NCI-H748 (cell line): ENCODE measurements around the gene ZNF524.

Source experiments
- DNase-seq: peaks from one replicate; lab custom pipeline; 2025; ENCODE audit not compliant: unreplicated experiment; lab: John Stamatoyannopoulos, UW

Gene ZNF524

DNA sequence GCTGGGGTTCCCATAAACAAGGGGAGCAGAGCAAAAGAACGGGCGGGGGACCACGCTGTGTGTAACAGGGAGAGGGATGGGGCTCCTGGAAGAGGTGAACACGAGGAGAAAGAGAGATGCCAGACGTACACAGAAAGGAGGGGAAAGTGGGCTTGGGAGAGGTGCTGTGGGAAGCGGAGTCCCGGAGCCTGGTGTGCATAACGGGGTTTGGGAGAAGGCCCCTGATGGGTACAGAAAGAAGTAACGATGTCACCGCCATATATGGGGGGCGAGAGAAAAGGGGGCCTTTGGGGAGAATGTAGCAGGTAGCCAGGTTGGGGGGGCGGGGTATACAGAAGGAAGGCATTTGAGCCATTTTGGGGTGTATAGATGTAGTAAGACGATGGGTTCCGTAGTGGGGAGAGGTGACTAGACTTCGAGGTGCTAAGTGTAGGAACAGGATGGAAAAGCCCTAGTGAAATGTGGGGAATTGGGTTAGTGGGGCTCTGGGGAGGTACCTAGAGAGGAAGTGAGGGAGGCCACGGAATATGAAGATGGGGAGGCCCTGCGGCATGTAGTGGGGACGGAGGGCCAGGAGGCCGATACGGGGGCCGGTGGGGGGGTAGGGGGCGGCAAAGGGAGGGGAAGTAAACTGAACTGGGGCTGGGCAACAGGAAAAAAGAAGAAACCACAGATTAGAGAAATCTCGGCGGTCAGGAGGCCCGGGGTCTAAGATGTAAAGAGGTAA is 41.5 kb downstream of the ZNF524 start:
- DNase-seq = peak; percentile 58

DNA sequence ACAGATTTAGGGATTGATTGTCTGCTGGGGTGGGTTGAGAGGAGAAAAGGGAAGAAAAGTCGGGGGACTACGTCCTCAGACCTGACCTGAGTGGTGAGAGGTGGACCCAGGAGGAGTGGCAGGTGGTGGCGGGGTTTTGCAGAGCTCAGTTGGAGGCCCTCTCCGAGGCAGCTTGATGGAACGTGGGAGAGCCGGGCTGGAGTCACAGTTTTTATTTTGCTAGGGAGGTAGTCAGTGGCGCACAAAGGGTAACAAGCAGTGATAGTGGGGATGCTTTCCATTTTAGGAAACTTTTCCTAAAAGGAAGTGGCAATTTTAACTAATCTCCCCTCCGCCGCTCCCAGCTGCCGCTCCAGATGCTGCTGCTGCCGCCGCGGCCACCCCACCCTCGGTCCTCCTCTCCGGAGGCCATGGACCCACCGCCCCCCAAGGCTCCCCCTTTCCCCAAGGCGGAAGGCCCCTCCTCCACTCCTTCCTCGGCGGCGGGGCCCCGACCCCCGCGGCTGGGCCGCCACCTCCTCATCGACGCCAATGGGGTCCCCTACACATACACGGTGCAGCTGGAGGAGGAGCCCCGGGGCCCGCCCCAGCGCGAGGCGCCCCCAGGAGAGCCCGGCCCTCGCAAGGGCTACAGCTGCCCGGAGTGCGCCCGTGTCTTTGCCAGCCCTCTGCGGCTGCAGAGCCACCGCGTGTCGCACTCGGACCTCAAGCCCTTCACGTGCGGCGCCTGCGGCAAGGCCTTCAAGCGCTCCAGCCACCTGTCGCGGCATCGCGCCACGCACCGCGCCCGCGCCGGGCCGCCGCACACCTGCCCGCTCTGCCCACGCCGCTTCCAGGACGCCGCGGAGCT is 42.3 kb downstream of the ZNF524 start:
- DNase-seq = peak; percentile 39

- peak; percentile 87 for DNase-seq
Observed at GRCh38 chr19:55643003-55643886, 43.2 kb downstream of the ZNF524 start, which contains the start of gene ZNF581. TSS of gene ZNF581 (plus strand) at chr19:55643649. CDS start at chr19:55644572, 923 bp downstream.

DNA sequence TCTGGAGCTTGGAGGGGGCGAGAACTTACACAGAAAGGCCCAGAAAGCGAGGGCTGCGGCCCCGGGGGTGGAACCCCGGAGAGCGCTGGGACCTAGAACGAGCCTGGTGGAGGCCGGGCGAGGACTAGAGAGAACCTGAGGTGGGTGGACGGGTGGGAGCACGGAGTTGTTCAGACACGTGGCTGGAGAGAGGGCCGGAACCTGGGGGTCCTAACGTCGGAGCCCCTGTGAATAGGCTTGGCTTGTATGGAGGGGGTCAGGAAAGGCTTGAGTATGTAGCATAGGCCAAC is 43.7 kb downstream of the ZNF524 start:
- DNase-seq = no peak

- DNase-seq = no peak
Observed at GRCh38 chr19:55644191-55644833, 44.2 kb downstream of the ZNF524 start.

DNA sequence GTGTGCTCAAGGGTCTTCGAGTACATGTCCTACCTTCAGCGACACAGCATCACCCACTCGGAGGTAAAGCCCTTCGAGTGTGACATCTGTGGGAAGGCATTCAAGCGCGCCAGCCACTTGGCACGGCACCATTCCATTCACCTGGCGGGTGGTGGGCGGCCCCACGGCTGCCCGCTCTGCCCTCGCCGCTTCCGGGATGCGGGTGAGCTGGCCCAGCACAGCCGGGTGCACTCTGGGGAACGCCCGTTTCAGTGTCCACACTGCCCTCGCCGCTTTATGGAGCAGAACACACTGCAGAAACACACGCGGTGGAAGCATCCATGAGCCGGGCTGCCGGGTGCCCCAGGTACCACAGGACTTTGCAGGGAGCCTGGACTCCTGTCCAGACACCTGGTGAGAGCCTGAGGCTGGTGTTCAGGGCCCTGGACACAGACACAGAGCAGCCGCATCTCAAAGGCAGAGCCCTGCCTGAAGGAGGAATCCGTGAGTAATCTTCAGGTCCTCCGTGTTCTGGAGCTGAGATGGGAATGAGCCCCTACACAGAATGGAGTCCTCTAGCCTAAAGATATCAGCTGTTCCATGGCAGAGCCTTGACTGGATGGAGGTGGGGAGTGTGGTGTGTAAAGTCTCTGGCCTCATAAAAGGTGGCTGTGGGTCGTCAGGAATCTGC is 44.9 kb downstream of the ZNF524 start:
- DNase-seq = no peak

GRCh38 chr19:55645512-55645881 is 45.4 kb downstream of the ZNF524 start:
- DNase-seq = no peak

DNA sequence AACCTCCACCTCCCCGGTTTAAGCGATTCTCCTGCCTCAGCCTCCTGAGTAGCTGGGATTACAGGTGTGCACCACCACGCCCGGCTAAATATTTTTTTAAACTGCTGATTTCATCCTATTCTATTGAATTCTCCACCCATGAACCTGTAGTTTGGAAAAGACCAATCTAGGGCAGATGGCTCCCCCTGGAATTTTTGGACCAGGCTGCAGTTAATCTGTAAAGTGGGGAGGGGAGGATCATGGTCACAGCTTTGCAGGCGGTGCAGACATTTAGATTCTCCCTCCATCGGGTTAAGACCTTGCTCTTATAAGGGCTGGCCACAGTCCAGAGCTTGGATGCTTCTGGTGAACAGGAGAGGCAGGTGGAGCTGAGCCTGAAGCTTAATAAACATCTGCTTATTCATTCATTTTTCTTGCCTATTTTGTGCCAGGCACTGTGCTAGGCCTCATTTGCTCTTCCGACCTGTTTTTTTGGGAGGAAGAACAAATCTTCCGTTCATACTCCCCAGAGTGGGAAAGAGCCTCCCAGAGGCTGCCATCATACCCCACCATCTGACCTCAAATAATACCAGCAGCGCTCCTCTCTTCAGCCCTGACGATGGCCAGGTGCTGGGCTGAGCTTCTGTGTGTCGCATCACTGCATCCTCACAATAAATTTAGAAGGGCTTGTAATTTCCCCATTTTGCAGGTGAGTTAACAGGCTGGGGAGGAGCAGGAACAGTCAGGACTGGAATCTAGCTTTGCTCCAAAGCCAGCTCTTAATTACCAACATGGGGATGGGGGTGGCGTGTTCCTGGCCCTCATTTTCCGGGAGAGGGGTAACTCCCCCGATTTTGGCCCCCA is 47.0 kb downstream of the ZNF524 start:
- peak; percentile 46 for DNase-seq

DNA sequence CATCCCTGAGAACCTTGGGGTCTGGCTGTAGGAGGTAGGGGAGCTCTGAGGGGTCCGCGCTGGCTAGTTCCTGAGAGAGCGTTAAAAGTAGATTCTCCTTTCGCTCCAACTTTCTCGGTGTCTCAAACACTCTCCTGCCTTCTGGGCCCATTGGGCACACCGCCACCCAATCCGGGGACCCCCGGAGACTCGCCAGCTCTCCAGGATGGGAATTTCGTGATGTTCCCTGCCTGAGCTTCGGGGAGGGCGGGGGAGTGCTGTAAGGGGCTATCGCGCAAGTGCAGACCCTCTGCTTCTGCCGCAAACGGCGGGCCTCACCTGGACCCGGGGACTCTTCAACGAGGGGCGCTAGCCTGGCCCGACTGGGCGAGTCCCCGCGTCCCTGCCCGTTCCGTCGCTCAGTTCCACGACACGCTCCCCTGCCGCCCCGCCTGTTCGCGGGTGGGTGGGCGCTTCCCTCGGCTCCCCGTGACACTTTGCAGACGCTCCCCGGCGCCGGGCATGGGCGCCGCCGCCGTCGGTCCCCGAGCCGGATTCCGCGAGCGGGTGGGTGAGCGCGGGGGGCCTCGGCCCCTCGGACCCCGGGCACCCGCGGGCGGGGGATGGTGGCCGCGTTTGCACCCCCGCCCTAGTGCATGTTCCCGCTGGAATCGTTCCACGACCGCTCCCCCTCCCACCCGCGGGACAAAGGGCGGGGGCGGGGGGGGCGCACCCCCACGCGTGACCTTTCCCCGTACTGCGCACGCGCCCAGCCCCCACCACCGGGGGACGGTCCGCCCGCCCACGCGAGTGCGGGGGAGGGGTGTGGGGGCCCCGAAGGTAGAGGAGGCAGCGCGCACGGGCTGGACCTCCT is 47.9 kb downstream of the ZNF524 start, which contains the start of gene CCDC106:
CCDC106 (plus strand) TSS at position 481 of the 853 bp plus-strand sequence. CDS start 835 bp downstream, outside the sequence.
- DNase-seq = peak; percentile 86

DNA sequence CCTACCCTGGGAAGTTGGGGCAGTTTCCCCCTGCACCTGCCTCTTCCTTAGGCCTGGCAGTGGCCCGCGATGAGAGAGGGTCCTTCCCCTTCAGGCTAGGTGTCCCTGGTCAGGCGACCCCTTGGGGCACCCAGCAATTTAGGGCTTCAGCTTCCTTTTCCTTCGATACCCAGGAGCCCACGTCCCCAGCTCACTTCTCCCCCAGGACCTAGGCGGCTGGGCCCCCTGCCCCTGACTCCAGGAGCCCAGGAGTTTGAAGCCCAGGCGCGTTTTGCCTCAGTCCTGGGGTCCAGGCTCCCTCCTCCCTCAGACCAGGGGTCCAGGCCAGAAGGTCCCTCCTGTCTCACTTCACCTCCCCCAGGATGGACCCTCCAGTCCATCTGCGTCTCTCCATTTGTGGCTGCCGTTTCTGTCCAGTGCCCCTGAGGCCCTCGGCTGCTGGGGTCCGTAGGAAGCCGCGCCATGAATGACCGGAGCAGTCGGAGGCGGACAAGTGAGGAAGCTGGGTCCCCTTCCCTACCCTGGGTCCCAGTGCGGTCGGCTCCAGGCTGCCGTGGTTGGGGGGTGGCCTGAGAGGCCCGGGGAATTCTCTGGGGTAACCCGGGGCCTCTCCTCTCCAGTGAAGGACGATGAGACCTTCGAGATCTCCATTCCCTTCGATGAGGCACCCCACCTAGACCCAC is 48.6 kb downstream of the ZNF524 start:
- no peak for DNase-seq

GRCh38 chr19:55649268-55650125 is 49.4 kb downstream of the ZNF524 start:
- DNase-seq = no peak

DNA sequence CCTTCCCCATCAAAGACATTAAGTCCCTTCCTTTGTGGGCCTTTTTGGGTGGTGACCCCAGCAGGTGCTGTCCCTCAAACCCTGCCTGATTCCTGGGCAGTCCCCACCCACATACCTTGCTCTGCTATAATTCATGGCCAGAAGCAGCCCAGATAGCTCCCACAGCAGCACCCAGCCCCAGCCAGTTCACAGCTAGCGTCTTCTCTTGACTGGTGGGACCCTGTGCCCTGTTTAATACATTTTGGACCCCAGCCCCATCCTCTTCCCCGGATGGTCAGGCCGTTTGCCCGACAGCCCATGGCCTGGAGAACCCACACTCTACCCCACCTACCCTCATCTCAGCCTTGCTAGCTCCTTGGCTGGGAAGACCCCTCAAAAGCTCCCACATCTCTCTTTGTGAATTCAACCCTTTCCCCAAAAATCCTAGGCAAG is 50.1 kb downstream of the ZNF524 start:
- DNase-seq = no peak

- DNase-seq = no peak
Observed at GRCh38 chr19:55650602-55651230, 50.6 kb downstream of the ZNF524 start.

DNA sequence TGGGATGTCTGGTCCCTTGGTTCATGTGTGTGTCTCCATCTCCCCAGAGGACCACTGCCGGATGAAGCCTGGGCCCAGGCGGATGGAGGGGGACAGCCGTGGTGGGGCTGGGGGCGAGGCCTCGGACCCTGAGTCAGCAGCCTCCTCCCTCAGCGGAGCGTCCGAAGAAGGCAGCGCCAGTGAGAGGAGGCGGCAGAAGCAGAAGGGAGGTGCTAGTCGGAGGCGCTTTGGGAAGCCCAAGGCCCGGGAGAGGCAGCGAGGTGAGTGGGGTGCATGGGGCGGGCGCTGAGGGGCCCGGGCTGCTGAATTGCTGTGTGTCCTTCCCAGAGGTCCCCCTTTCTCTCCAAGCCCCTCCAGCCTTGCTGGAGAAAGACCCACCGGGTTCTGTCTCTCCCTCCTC is 51.1 kb downstream of the ZNF524 start:
- DNase-seq = no peak

- no peak for DNase-seq
Observed at GRCh38 chr19:55652311-55653128, 52.4 kb downstream of the ZNF524 start.
